Inferior parietal cortex (tissue), 1 donor: ENCODE results near the gene SF3A2.

Source experiments
- DNase-seq: peaks from one replicate; pipeline ENCODE4 v3.0.0-alpha.2; 2016; ENCODE audit errors: extremely low spot score

Gene SF3A2

DNA sequence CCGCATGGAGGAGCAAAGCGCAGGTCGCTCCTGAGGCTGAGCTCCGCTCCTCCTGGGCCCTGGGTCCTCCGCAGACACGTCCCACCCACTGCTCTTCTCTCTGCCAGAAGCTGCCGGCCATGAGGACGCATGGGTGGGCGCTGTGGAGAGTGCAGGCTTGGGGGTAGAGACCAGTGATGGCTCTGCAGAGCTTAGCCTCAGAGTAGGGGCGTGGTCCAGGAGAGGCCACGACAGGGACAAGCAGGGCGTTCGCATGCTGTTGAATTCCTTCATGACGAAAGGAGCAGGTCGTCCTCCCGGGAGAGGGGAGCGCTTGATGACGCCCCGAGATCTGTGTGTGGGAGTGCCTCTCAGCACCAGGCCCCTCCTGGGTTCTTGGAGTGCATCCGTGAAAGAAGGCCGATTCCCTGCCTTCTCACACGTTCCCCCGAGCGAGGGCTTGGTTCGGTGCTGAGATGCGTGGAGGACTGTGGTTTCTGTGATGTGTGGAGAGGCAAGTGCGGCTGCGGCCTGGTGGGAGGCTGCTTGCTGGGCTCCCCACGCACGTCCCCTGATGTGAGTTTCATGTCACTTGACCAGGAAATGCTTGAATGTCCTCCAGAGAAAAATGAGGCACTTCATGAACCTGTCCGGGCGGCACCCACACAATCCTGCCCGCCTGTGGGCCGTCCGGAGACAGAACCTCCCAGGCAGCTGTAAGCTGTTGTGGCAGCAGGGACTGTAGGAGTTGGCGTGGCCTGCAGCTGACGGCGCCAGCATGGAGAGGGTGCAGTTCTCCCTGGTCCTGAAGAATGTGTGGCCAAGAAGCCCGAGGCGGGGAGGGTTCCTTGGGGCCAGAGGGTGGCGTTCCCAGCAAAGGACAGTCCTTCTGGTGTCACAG, 4.5 kb downstream of the SF3A2 start:
- DNase-seq, result no peak

GRCh38 chr19:2242092-2242537, 5.5 kb downstream of the SF3A2 start:
- DNase-seq, result no peak

- DNase-seq, result no peak
Measured at GRCh38 chr19:2242816-2243215, 6.2 kb downstream of the SF3A2 start.

GRCh38 chr19:2243274-2244124, 6.9 kb downstream of the SF3A2 start:
- no peak for DNase-seq

DNA sequence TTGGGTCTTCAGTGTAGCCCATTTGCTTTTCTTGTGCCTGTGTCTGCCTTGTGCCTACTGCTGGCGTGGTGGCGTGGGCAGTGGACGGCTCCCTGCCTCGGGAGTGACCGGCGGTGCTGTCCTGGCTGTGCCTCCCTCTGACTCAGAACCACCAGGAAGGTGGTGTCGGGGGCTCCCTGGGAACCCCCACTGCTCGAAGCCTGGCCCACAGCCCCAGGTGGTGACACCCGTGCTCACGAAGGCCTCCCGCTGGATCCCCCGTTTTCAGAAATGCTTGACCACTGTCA, 7.4 kb downstream of the SF3A2 start:
- no peak for DNase-seq

DNA sequence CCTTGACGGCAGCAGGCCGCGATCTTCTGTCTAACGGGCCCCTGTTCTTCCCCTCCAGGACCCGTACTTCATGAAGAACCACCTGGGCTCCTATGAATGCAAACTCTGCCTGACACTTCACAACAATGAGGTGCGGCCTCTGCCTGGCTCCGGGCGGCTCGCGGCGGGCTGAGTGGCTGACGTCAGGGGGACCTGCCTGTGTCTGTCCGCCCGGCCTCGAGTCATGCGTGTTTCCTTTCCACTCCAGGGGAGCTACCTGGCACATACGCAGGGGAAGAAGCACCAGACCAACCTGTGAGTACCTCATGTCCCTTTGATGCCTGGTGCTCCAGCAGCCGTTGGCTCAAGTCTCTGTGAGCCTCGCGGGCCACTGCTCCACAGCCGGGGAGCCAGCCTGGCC, 7.9 kb downstream of the SF3A2 start:
- DNase-seq, result no peak

GRCh38 chr19:2245273-2245672, 8.6 kb downstream of the SF3A2 start:
- DNase-seq, result no peak

DNA sequence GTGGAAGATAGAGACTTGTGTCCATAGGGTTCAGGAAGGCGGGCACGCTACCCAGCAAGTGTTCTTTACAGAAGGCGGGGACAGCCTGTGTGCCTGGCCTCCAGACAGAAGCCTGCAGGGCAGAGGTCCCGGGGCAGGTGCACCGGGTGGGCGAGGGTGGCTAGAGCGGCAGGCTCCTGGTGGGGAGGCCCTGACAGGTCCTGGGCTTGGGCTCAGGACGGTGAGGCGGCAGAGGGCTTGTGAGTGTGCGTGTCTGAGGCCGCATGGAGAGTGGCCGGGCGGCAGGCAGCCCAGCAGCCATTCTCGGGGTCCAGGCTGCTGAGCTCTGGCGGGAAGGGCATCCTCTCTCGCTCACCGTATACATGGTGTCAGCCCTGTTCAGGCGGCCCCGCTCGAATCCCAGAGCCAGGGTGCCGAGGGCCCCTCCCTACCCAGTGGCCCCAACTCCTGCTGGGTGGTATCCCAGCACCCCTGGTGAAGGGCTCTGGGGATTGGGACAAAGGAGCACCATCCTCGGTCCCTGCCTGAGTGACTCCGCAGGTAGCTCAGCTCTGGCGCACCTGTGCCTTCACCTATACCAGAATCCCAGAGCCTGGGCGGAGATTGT, 9.5 kb downstream of the SF3A2 start:
- DNase-seq, result no peak

- no peak for DNase-seq
Measured at GRCh38 chr19:2246801-2247361, 10.3 kb downstream of the SF3A2 start.

DNA sequence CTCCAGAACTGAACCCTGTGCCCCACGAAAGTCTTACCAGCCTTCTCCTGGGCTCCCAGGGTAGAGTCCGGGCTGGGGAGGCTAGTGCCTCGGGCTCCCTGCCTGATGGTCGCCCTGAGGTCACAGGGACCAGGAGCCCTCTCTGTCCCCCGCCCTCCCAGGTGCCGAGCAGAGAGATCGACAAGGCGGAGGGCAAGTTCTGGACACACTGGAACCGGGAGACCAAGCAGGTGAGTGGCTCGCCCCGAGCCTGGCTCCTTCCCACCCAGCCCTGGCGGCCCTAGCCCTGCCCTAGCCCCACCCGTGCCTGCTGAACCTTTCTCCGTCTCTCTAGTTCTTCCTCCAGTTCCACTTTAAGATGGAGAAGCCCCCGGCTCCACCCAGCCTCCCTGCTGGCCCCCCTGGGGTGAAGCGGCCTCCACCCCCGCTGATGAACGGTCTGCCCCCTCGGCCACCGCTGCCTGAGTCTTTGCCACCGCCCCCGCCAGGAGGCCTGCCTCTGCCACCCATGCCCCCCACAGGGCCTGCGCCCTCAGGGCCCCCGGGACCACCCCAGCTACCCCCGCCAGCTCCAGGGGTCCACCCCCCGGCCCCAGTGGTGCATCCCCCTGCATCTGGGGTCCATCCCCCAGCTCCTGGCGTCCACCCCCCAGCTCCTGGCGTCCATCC, 10.9 kb downstream of the SF3A2 start:
- DNase-seq, result no peak

DNA sequence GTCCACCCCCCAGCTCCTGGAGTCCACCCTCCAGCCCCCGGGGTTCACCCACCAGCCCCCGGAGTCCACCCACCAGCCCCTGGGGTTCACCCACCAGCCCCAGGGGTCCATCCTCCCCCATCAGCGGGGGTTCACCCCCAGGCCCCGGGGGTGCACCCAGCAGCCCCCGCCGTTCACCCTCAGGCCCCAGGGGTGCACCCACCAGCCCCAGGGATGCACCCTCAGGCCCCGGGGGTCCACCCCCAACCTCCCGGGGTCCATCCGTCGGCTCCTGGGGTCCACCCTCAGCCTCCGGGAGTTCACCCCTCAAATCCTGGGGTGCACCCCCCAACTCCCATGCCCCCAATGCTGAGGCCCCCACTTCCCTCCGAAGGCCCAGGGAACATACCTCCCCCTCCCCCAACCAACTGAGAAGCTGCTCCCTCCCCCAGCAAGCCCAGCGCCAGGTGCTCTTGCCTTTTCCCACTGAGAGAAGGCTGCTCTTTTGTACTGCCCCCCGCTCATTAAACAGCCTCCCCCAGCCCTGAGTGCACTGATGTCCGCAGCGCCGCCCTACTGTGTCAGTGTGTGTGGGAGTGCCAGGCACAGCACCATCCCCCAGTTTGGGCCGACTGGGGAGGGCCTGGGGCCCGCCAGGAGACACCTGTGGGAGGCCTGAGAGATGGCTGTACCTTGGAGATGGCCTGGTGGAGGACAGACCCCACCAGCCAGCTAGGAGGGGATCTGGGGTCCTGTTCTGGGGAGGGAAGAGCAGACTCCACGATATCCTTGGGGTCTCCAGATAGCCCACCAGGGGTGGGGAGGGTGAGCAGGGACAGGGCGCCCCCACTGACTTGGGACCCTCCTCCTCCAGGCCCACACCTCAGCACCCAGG, 11.7 kb downstream of the SF3A2 start:
- DNase-seq, result no peak

DNA sequence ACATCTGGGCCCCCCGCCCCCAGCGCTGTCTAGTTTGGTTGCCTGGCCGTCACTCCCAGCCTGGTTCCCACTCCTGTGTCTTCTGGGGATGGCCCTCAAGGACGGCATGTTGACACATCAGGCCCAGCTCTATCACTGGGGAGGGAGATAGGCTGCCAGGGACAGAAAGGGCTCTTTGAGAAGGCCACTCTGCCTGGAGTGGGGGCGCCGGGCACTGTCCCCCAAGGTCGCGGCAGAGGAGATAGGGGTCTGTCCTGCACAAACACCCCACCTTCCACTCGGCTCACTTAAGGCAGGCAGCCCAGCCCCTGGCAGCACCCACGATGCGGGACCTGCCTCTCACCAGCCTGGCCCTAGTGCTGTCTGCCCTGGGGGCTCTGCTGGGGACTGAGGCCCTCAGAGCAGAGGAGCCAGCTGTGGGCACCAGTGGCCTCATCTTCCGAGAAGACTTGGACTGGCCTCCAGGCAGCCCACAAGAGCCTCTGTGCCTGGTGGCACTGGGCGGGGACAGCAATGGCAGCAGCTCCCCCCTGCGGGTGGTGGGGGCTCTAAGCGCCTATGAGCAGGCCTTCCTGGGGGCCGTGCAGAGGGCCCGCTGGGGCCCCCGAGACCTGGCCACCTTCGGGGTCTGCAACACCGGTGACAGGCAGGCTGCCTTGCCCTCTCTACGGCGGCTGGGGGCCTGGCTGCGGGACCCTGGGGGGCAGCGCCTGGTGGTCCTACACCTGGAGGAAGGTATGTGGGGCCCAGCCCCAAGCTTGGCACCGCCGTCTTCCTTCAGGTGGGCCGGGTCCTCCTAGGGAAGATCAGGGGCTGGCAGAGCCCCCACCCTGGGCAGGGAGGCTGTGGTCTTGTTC, 12.6 kb downstream of the SF3A2 start, which contains the start of gene AMH:
Gene AMH, plus strand, starts transcription at position 314 of the 857 bp plus-strand sequence. Its CDS starts 10 bp downstream, at position 324.
- DNase-seq, result no peak

GRCh38 chr19:2249880-2250765, 13.5 kb downstream of the SF3A2 start:
- no peak for DNase-seq

GRCh38 chr19:2250766-2251105, 14.1 kb downstream of the SF3A2 start:
- DNase-seq, result no peak

DNA sequence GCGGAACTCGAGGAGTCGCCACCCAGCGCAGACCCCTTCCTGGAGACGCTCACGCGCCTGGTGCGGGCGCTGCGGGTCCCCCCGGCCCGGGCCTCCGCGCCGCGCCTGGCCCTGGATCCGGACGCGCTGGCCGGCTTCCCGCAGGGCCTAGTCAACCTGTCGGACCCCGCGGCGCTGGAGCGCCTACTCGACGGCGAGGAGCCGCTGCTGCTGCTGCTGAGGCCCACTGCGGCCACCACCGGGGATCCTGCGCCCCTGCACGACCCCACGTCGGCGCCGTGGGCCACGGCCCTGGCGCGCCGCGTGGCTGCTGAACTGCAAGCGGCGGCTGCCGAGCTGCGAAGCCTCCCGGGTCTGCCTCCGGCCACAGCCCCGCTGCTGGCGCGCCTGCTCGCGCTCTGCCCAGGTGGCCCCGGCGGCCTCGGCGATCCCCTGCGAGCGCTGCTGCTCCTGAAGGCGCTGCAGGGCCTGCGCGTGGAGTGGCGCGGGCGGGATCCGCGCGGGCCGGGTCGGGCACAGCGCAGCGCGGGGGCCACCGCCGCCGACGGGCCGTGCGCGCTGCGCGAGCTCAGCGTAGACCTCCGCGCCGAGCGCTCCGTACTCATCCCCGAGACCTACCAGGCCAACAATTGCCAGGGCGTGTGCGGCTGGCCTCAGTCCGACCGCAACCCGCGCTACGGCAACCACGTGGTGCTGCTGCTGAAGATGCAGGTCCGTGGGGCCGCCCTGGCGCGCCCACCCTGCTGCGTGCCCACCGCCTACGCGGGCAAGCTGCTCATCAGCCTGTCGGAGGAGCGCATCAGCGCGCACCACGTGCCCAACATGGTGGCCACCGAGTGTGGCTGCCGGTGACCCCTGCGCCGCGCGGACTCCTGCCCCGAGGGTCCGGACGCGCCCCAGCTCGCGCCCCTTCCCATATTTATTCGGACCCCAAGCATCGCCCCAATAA, 14.8 kb downstream of the SF3A2 start:
- no peak for DNase-seq

DNA sequence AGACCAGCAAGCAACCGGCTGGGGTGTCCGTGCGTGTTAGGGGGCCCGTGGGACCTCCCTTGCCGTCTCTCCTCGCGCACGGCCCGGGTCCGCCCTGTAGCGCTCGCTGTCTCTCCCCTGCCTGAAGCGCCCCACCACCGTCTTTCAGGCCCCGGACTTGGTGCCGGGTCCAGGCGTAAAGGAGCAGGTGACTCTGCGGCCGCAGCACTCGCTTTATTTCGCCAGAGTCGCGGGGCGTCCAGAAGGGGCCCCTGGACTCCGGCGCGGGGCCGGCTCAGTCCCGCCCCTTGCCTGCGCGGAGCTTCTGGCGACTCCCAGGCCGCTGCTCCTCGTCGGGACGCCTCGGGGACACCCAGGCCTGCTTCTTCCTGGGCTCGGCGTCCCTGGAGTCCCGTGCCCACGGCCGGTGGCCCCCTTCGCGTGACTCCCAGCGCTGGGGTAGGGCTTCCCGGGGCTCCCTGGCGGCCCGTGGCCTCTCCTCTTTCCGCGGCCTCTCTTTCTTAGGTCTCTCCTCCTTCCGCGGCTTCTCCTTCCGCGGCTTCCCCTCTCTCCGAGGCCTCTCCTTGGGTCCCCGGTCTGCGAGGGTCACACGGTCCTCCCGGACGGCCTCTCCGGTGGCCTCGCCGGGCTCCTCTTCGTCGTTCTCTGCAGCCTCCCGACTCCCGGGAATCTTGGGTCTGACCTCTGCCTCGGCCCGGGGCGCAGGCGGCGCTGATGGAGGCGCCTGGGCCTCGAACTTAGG, 15.6 kb downstream of the SF3A2 start:
- DNase-seq, result no peak

DNA sequence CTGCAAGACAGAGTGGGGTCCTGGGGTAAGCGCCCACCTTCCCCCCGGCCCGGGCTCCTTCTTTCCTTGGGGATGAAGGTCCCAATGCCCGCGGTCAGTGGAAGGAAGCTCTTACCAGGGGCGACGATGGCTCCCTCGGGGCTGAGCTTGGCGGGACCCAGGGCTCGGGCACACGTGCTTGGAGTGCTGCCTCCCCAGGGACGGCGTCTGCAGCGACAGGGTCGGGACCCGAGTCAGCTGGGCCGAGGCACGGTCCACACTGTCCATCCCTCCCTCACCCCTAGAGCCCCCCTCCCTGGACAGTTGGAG, 16.1 kb downstream of the SF3A2 start:
- DNase-seq, result no peak
